PC-3 (cell line): ENCODE results near the gene CCER1.

Source experiments
- CTCF ChIP-seq: fragments of 300-600 bp; sonication (generic); conservative IDR thresholded peaks from 2 replicates; pipeline ENCODE4 v1.5.1; 2017; ENCODE audit warnings: antibody characterized with exemption, low read depth, mild to moderate bottlenecking, low read length
- EZH2 ChIP-seq: fragments of 300-600 bp; sonication (generic); IDR thresholded peaks from one replicate; pipeline ENCODE4 v1.6.1; 2017; ENCODE audit warnings: antibody characterized with exemption, mild to moderate bottlenecking, low read length; ENCODE audit not compliant: unreplicated experiment
- EZH2phosphoT487 ChIP-seq: fragments of 300-600 bp; sonication (generic); IDR thresholded peaks from 2 replicates; pipeline ENCODE4 v1.6.1; 2018; ENCODE audit warnings: mild to moderate bottlenecking, antibody characterized with exemption, low read length, borderline replicate concordance

- TF ChIP-seq CTCF, result no peak
- no peak for TF ChIP-seq EZH2
- no peak for TF ChIP-seq EZH2phosphoT487
Observed at GRCh38 chr12:90939382-90939781, 15.6 kb downstream of the CCER1 start.
